Ovary (tissue), 9 donors: Measurements from ENCODE around the gene EIF4EBP3. TPM values are rescaled to one million over a fixed set of nuclear protein-coding genes. Genes with fewer than 3 reads are reported as not detected.
"Not testable (repeated sequence)": the region's sequence is repeated elsewhere in the genome, so short reads cannot be mapped to it uniquely, and the experiment has no call there.

Experiments
- DNase-seq, 5 donors: peaks; one replicate each; pipeline ENCODE4 v3.0.0-alpha.2; 2019 to 2020
- H3K27ac ChIP-seq, 2 donors: fragments of 200-600 bp; one replicate each; pipeline versions ENCODE4 v1.5.1 to v1.8.0; 2019 to 2022
- H3K27me3 ChIP-seq: fragments of 200-600 bp; one replicate; pipeline ENCODE4 v1.8.0; 2022
- H3K36me3 ChIP-seq: fragments of 200-600 bp; sonication (generic); one replicate; pipeline ENCODE4 v1.5.1; 2019
- H3K4me1 ChIP-seq: one replicate; pipeline ENCODE4 v1.8.1; 2013; ENCODE audit warnings: mild to moderate bottlenecking, moderate library complexity; ENCODE audit not compliant: insufficient read depth
- H3K4me3 ChIP-seq: fragments of 200-600 bp; sonication (generic); one replicate; pipeline ENCODE4 v1.5.1; 2017
- H3K9me3 ChIP-seq, 2 donors: fragments of 200-600 bp in 1 of 2; sonication (generic) in 1 of 2; one replicate each; pipeline versions ENCODE4 v1.5.1 to v1.8.1; 2013 to 2019; ENCODE audit warnings: mild to moderate bottlenecking in 1 of 2, moderate library complexity in 1 of 2
- CTCF ChIP-seq, 3 donors: fragments of 450-650 bp in 2 of 3; fragments of 200-600 bp in 1 of 3; IDR thresholded peaks; one replicate each; pipeline versions ENCODE4 v1.5.1 to v1.8.0; 2016 to 2022; ENCODE audit warnings: antibody characterized with exemption in 3 of 3, mild to moderate bottlenecking in 1 of 3
- EP300 ChIP-seq: sonication (generic); formaldehyde crosslinking; IDR thresholded peaks from one replicate; pipeline ENCODE4 v1.6.1; 2017; ENCODE audit warnings: antibody characterized with exemption
- POLR2A ChIP-seq: fragments of 450-650 bp; IDR thresholded peaks from one replicate; pipeline ENCODE4 v1.6.1; 2017; ENCODE audit warnings: antibody characterized with exemption, mild to moderate bottlenecking, moderate library complexity
- WGBS, 3 donors: extraction: QIAGEN DNeasy Blood & Tissue Kit in 1 of 3; methylation state at CpG; one replicate each; pipeline versions ENCODE4 v1.1.5 to v1.1.7; 2013 to 2017; 5-methylcytosine and 5-hydroxymethylcytosine counted together
- intact Hi-C, 4 donors: fragments of 100-400 bp; cut with DNase I; formaldehyde crosslinking; loops; one replicate each; pipeline versions ENCODE4 v1.11.0 to v1.15.1; 2022 to 2023
- polyA plus RNA-seq, 2 donors: library from polyadenylated mRNA; stranded (reverse); fragments of 200-250 nt in 1 of 2; fragments of 350-450 nt in 1 of 2; fragmentation: Illumina TruSeq in 1 of 2; extraction: RNeasy Lipid Tissue Mini Kit (QIAGEN cat#74804) in 1 of 2; gene quantifications; one replicate each; pipeline ENCODE4 v1.2.3, GENCODE V29; 2013 to 2014
- total RNA-seq, 7 donors: library from RNA; depleted of rRNA in 2 of 7; stranded (reverse); fragments of >200 nt in 2 of 7; fragmentation: NEBNext Ultra II Directional in 3 of 7; extraction: Animal tissue kit (Norgen Biotek cat#: 25700) in 3 of 7; gene quantifications; one replicate each; pipeline versions ENCODE4 v1.1.0 to v1.2.4, GENCODE V29; 2016 to 2023
- donor health status: DM: no; HTN: no; CAD: no; lungs with moderate emphysema.
- donor health status: DM: no; HTN: no; CAD: no.
- donor health status: Bipolar disorder and iron deficiency.
- donor health status: DM: yes; HTN: yes; CAD: no.
- donor health status: DM: no; HTN: no; CAD: no.
- donor health status: DM: yes; HTN: yes; CAD: no.

The EIF4EBP3 gene
- total and polyA plus RNA-seq, 9 donors = 8.6 to 30.2 (median 17.8) TPM

DNA sequence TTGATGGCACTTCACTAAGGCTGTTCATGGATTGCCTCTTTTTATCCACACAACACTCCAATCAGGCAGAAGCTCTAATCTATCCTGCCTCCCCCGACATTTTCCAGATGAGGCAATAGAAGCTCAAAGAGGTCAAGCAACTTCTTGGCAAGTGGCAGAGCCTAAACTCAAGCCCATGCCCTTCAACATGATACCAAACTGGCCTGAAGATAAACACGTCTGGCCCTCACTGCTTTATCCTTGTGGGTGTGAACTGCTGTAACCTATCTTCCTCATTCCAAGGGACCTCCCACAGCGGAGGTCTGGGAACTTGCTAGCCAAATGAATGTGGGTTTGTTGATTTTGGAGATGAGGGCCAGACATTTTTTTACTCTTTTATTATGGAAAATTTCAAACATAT is 26.7 kb downstream of the EIF4EBP3 start:
- 5 to 15% (median 5%) methylated on average over 3 of the region's 3 CpGs for WGBS, 3 donors
- peaks cover 11% of the 10 kb centered on the region for H3K4me1 ChIP-seq
- intact Hi-C loops = no loop called here
- H3K9me3 ChIP-seq = no peaks in the 10 kb centered on the region
- H3K36me3 ChIP-seq = no peaks in the 10 kb centered on the region
- H3K27ac ChIP-seq = no peak overlapping the region
- H3K4me3 ChIP-seq = no peak overlapping the region
- no peak for TF ChIP-seq POLR2A
- TF ChIP-seq CTCF (IDR thresholded peaks at IDR 0.05) = no peak
- no peak for TF ChIP-seq EP300
- no peaks in the 10 kb centered on the region for H3K27me3 ChIP-seq
- DNase-seq = no peak

GRCh38 chr5:140575309-140575708 is 27.8 kb downstream of the EIF4EBP3 start:
- Histone ChIP-seq H3K27ac (no peak overlapping the region), H3K4me3 (no peak overlapping the region), H3K27me3 (no peaks in the 10 kb centered on the region), H3K4me1 (peaks cover 11% of the 10 kb centered on the region), H3K9me3 (no peaks in the 10 kb centered on the region), H3K36me3 (no peaks in the 10 kb centered on the region)
- TF ChIP-seq POLR2A (no peak), CTCF (IDR thresholded peaks at IDR 0.05) (no peak)
- intact Hi-C loops = no loop called here
- no peak for DNase-seq
- 83 to 84% (median 84%) methylated on average over 8 of the region's 8 CpGs for WGBS, 3 donors

DNA sequence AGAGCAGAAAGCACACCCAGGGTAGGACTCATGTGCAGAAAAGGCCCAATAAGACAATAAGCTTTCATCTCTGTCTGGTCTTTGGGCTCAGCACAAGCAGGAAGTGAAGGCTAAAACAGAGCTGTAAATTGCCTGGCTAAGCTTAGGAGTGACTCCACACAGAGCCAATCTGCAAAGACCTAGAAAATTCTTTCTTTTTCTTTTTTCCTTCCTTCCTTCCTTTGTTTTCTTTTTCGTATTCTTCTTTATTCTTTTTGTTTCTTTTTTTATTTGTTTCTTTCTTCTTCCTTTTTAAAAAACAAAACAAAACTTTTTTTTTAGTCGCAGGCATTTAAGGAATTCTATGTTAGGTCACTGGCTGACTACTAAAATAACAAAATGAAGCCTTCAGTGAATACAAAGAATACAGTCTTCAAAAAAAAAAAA is 29.3 kb downstream of the EIF4EBP3 start:
- TF ChIP-seq CTCF (IDR thresholded peaks at IDR 0.05) (no peak), POLR2A (no peak)
- intact Hi-C loops = no loop called here
- H3K4me1 ChIP-seq = peaks cover 5% of the 10 kb centered on the region
- H3K9me3 ChIP-seq = no peaks in the 10 kb centered on the region
- no peak overlapping the region for H3K27ac ChIP-seq
- no peak for DNase-seq
- no peak overlapping the region for H3K4me3 ChIP-seq
- no peaks in the 10 kb centered on the region for H3K27me3 ChIP-seq
- H3K36me3 ChIP-seq = no peaks in the 10 kb centered on the region
- WGBS, 3 donors = 19 to 32% (median 20%) methylated on average over 2 of the region's 2 CpGs

DNA sequence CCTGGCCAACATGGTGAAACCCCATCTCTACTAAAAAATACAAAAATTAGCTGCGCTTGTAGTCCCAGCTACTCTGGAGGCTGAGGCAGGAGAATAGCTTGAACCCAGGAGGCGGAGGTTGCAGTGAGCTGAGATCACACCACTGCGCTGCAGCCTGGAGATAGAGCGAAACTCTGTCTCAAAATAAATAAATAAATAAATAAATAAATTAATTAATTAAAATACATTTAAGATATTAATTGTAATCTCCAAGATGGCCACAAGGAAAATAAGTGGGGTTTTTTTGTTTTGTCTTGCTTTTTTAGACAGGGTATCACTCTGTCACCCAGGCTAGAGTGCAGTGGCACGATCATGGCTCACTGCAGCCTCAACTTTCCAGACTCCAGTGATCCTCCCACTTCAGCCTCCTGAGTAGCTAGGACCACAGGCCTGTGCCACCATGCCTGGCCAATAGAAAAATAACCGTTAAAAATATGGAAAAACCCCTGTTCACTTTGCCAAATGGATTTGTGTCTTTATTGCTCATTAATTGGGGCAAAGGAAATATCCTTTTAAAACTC is 31.8 kb downstream of the EIF4EBP3 start:
- H3K4me3 ChIP-seq, H3K36me3 ChIP-seq, H3K27ac ChIP-seq, H3K4me1 ChIP-seq, H3K27me3 ChIP-seq, H3K9me3 ChIP-seq, intact Hi-C loops, DNase-seq: not testable (repeated sequence)
- WGBS, 3 donors = 92 to 95% (median 94%) methylated on average over 6 of the region's 6 CpGs

DNA sequence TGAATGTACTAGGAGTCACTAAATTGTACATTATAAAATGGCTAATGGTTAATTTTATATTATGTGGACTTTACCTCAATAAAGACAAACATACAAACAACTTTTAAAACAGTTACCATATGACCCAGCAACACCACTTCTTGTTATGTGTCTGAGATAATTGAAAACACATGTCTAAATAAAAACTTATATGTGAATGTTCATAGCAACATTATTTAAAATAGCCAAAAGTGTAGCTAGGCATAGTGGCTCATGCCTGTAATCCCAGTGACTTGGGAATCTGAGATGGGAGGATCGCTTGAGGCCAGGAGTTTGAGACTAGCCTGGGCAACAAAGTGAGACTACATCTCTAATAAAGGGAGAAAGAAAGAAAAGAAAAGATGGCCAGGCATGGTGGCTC is 40.0 kb downstream of the EIF4EBP3 start:
- no peaks in the 10 kb centered on the region for H3K9me3 ChIP-seq
- intact Hi-C loops = no loop called here
- H3K27me3 ChIP-seq = no peaks in the 10 kb centered on the region
- WGBS, 3 donors = 89 to 96% (median 94%) methylated on average over 1 of the region's 1 CpG
- H3K36me3 ChIP-seq = no peaks in the 10 kb centered on the region
- DNase-seq = no peak
- H3K4me1 ChIP-seq = peaks cover 3% of the 10 kb centered on the region
- no peak overlapping the region for H3K27ac ChIP-seq
- TF ChIP-seq POLR2A (no peak), CTCF (IDR thresholded peaks at IDR 0.05) (no peak), EP300 (no peak)
- no peak overlapping the region for H3K4me3 ChIP-seq
